ENCODE data around the gene PLIN1.

The PLIN1 gene

GRCh38 chr15:89657686-89658200 lies 21.4 kb downstream of the PLIN1 start:
- H3K27ac ChIP-seq (ENCODE audit: low read depth, low read length), result no peak overlapping the region
- H3K9ac ChIP-seq (ENCODE audit: low read length), result no peak overlapping the region
- peaks cover 5% of the 10 kb centered on the region for H3K4me1 ChIP-seq (ENCODE audit: control insufficient read depth, insufficient read depth, low read length)
- H3K36me3 ChIP-seq (ENCODE audit: control insufficient read depth, insufficient read depth, low read length), result no peaks in the 10 kb centered on the region
- no peaks in the 10 kb centered on the region for H3K27me3 ChIP-seq (ENCODE audit: control insufficient read depth, insufficient read depth, low read length)
- no peak overlapping the region for H3K4me3 ChIP-seq (ENCODE audit: low read length)

GRCh38 chr15:89656116-89656815 lies 22.9 kb downstream of the PLIN1 start:
- Histone ChIP-seq H3K4me3 (ENCODE audit: low read length) (no peak overlapping the region), H3K9ac (ENCODE audit: low read length) (no peak overlapping the region), H3K27ac (ENCODE audit: low read depth, low read length) (no peak overlapping the region), H3K4me1 (ENCODE audit: control insufficient read depth, insufficient read depth, low read length) (peaks cover 5% of the 10 kb centered on the region), H3K36me3 (ENCODE audit: control insufficient read depth, insufficient read depth, low read length) (no peaks in the 10 kb centered on the region), H3K27me3 (ENCODE audit: control insufficient read depth, insufficient read depth, low read length) (no peaks in the 10 kb centered on the region)

- Histone ChIP-seq H3K4me1 (ENCODE audit: control insufficient read depth, insufficient read depth, low read length) (peaks cover 5% of the 10 kb centered on the region), H3K9ac (ENCODE audit: low read length) (no peak within 1 kb of the TSS), H3K4me3 (ENCODE audit: low read length) (peak within 1 kb of the TSS; percentile 72), H3K27me3 (ENCODE audit: control insufficient read depth, insufficient read depth, low read length) (no peaks in the 10 kb centered on the region), H3K27ac (ENCODE audit: low read depth, low read length) (no peak within 1 kb of the TSS), H3K36me3 (ENCODE audit: control insufficient read depth, insufficient read depth, low read length) (no peaks in the 10 kb centered on the region)
These were observed 24.0 kb downstream of the PLIN1 start, which contains the start of gene KIF7 for GRCh38 chr15:89654847-89655805. KIF7 (minus strand) TSS chr15:89655467; CDS start chr15:89652930, 2,537 bp downstream.

- Histone ChIP-seq H3K27me3 (ENCODE audit: control insufficient read depth, insufficient read depth, low read length) (no peaks in the 10 kb centered on the region), H3K4me3 (ENCODE audit: low read length) (peak overlapping the region; percentile 72), H3K9ac (ENCODE audit: low read length) (no peak overlapping the region), H3K36me3 (ENCODE audit: control insufficient read depth, insufficient read depth, low read length) (no peaks in the 10 kb centered on the region), H3K4me1 (ENCODE audit: control insufficient read depth, insufficient read depth, low read length) (peaks cover 5% of the 10 kb centered on the region), H3K27ac (ENCODE audit: low read depth, low read length) (no peak overlapping the region)
These were observed 24.8 kb downstream of the PLIN1 start for GRCh38 chr15:89654301-89654761.

GRCh38 chr15:89653578-89653977 lies 25.6 kb downstream of the PLIN1 start:
- Histone ChIP-seq H3K9ac (ENCODE audit: low read length) (no peak overlapping the region), H3K27me3 (ENCODE audit: control insufficient read depth, insufficient read depth, low read length) (no peaks in the 10 kb centered on the region), H3K4me3 (ENCODE audit: low read length) (no peak overlapping the region), H3K36me3 (ENCODE audit: control insufficient read depth, insufficient read depth, low read length) (no peaks in the 10 kb centered on the region), H3K4me1 (ENCODE audit: control insufficient read depth, insufficient read depth, low read length) (peaks cover 5% of the 10 kb centered on the region), H3K27ac (ENCODE audit: low read depth, low read length) (no peak overlapping the region)

- H3K27ac ChIP-seq (ENCODE audit: low read depth, low read length), result no peak overlapping the region
- peaks cover 5% of the 10 kb centered on the region for H3K4me1 ChIP-seq (ENCODE audit: control insufficient read depth, insufficient read depth, low read length)
- no peak overlapping the region for H3K9ac ChIP-seq (ENCODE audit: low read length)
- H3K4me3 ChIP-seq (ENCODE audit: low read length), result no peak overlapping the region
- H3K27me3 ChIP-seq (ENCODE audit: control insufficient read depth, insufficient read depth, low read length), result no peaks in the 10 kb centered on the region
- no peaks in the 10 kb centered on the region for H3K36me3 ChIP-seq (ENCODE audit: control insufficient read depth, insufficient read depth, low read length)
These were observed 26.5 kb downstream of the PLIN1 start for GRCh38 chr15:89652666-89653065.

- H3K27ac ChIP-seq (ENCODE audit: low read depth, low read length), result no peak overlapping the region
These were observed 27.0 kb downstream of the PLIN1 start for GRCh38 chr15:89652131-89652530.

GRCh38 chr15:89649716-89650115 lies 29.5 kb downstream of the PLIN1 start:
- Histone ChIP-seq H3K36me3 (ENCODE audit: control insufficient read depth, insufficient read depth, low read length) (no peaks in the 10 kb centered on the region), H3K27ac (ENCODE audit: low read depth, low read length) (no peak overlapping the region), H3K27me3 (ENCODE audit: control insufficient read depth, insufficient read depth, low read length) (no peaks in the 10 kb centered on the region), H3K4me1 (ENCODE audit: control insufficient read depth, insufficient read depth, low read length) (peaks cover 5% of the 10 kb centered on the region), H3K9ac (ENCODE audit: low read length) (no peak overlapping the region), H3K4me3 (ENCODE audit: low read length) (no peak overlapping the region)

More at GRCh38 chr15:89652131-89652530, 27.0 kb downstream of the PLIN1 start:
- H3K9ac ChIP-seq (ENCODE audit: low read length), result no peak overlapping the region
- H3K36me3 ChIP-seq (ENCODE audit: control insufficient read depth, insufficient read depth, low read length), result no peaks in the 10 kb centered on the region
- peaks cover 5% of the 10 kb centered on the region for H3K4me1 ChIP-seq (ENCODE audit: control insufficient read depth, insufficient read depth, low read length)
- H3K4me3 ChIP-seq (ENCODE audit: low read length), result no peak overlapping the region
- H3K27me3 ChIP-seq (ENCODE audit: control insufficient read depth, insufficient read depth, low read length), result no peaks in the 10 kb centered on the region

GRCh38 chr15:89649013-89649625 lies 30.0 kb downstream of the PLIN1 start:
- Histone ChIP-seq H3K27me3 (ENCODE audit: control insufficient read depth, insufficient read depth, low read length) (no peaks in the 10 kb centered on the region), H3K9ac (ENCODE audit: low read length) (no peak overlapping the region), H3K4me1 (ENCODE audit: control insufficient read depth, insufficient read depth, low read length) (no peaks in the 10 kb centered on the region), H3K36me3 (ENCODE audit: control insufficient read depth, insufficient read depth, low read length) (no peaks in the 10 kb centered on the region), H3K27ac (ENCODE audit: low read depth, low read length) (no peak overlapping the region), H3K4me3 (ENCODE audit: low read length) (no peak overlapping the region)

- Histone ChIP-seq H3K36me3 (ENCODE audit: control insufficient read depth, insufficient read depth, low read length) (no peaks in the 10 kb centered on the region), H3K9ac (ENCODE audit: low read length) (no peak overlapping the region), H3K27me3 (ENCODE audit: control insufficient read depth, insufficient read depth, low read length) (no peaks in the 10 kb centered on the region), H3K4me3 (ENCODE audit: low read length) (no peak overlapping the region), H3K27ac (ENCODE audit: low read depth, low read length) (no peak overlapping the region), H3K4me1 (ENCODE audit: control insufficient read depth, insufficient read depth, low read length) (no peaks in the 10 kb centered on the region)
These were observed 30.8 kb downstream of the PLIN1 start for GRCh38 chr15:89648106-89649012.

GRCh38 chr15:89647191-89647851 lies 31.8 kb downstream of the PLIN1 start:
- H3K27me3 ChIP-seq (ENCODE audit: control insufficient read depth, insufficient read depth, low read length), result no peaks in the 10 kb centered on the region
- no peak overlapping the region for H3K27ac ChIP-seq (ENCODE audit: low read depth, low read length)
- no peaks in the 10 kb centered on the region for H3K36me3 ChIP-seq (ENCODE audit: control insufficient read depth, insufficient read depth, low read length)
- no peak overlapping the region for H3K9ac ChIP-seq (ENCODE audit: low read length)
- peak overlapping the region; percentile 34 for H3K4me3 ChIP-seq (ENCODE audit: low read length)
- no peaks in the 10 kb centered on the region for H3K4me1 ChIP-seq (ENCODE audit: control insufficient read depth, insufficient read depth, low read length)
